ENCODE measurements around the gene NUP133.

DNA sequence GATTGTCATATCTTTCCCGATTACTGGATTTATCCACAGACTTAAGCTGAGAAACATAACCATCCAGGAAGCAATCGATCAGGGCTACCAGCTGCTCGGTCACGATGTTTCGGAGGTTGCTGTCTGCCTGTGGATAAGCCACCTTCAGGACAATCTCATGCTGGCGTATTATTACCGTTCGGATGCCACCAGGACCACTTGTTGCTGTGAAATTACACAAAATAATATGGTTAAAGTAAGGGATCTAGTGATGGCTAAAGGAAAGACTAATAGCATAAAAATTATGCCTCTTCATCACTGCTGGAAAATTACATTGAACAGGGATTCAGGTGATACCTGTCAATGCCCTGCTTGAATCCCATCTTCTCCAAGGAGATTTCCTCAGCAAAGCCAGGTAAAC is 43.5 kb downstream of the NUP133 start:
- TF ChIP-seq CTCF (IDR thresholded peaks at IDR 0.05) = no peak
- TF ChIP-seq ZNF263 (CRISPR knock-in tag; IDR thresholded peaks at IDR 0.05; ENCODE audit: low read depth) = no peak
- TF ChIP-seq PREB (CRISPR knock-in tag; IDR thresholded peaks at IDR 0.05; ENCODE audit: borderline replicate concordance) = no peak
- TF ChIP-seq NR2C2 (CRISPR knock-in tag; IDR thresholded peaks at IDR 0.05) = no peak
- no peak for TF ChIP-seq ETV6 (CRISPR knock-in tag; IDR thresholded peaks at IDR 0.05)
- TF ChIP-seq SP1 (CRISPR knock-in tag; conservative IDR thresholded peaks at IDR 0.05) = no peak
- TF ChIP-seq, protein P1, sequence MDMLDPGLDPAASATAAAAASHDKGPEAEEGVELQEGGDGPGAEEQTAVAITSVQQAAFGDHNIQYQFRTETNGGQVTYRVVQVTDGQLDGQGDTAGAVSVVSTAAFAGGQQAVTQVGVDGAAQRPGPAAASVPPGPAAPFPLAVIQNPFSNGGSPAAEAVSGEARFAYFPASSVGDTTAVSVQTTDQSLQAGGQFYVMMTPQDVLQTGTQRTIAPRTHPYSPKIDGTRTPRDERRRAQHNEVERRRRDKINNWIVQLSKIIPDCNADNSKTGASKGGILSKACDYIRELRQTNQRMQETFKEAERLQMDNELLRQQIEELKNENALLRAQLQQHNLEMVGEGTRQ (CRISPR knock-in tag; IDR thresholded peaks at IDR 0.05) = no peak
